Activated CD4-positive, alpha-beta memory T cell treated with anti-CD3 and anti-CD28 coated beads, Interleukin-2, amount 10 ng/mL, durations not matched to agents 7 days and 5 days (primary cell): Measurements from ENCODE around the gene CEMIP2. TPM values are rescaled to one million over a fixed set of nuclear protein-coding genes. Genes with fewer than 3 reads are reported as not detected.

Source experiments
- CTCF ChIA-PET: fragments of 350-600 bp; sonication (Branson Sonifier 250); formaldehyde crosslinking; loops from one replicate; lab custom pipeline; 2021; ENCODE audit warnings: antibody characterized with exemption, inconsistent platforms; lab: Charles Lee
- POLR2A ChIA-PET: fragments of 350-600 bp; sonication (Branson Sonifier 250); formaldehyde crosslinking; loops from one replicate; lab custom pipeline; 2021; ENCODE audit warnings: antibody characterized with exemption; lab: Charles Lee
- DNase-seq: peaks from one replicate; pipeline ENCODE4 v3.0.0-alpha.2; 2020
- H3K27ac Mint-ChIP-seq: one replicate; pipeline ENCODE4 v1.8.0; 2021; ENCODE audit warnings: mild to moderate bottlenecking, mixed read lengths
- H3K27me3 Mint-ChIP-seq: one replicate; pipeline ENCODE4 v1.8.0; 2021; ENCODE audit warnings: mixed read lengths
- H3K36me3 Mint-ChIP-seq: one replicate; pipeline ENCODE4 v1.8.0; 2021; ENCODE audit warnings: low read depth, mixed read lengths
- H3K4me1 Mint-ChIP-seq: one replicate; pipeline ENCODE4 v1.8.0; 2021; ENCODE audit warnings: mixed read lengths
- H3K4me3 Mint-ChIP-seq: one replicate; pipeline ENCODE4 v1.8.0; 2021; ENCODE audit warnings: mild to moderate bottlenecking, mixed read lengths
- H3K9me3 Mint-ChIP-seq: one replicate; pipeline ENCODE4 v1.8.0; 2021; ENCODE audit warnings: mixed read lengths
- total RNA-seq, 2 experiments: library from RNA; stranded (reverse); gene quantifications; one replicate each; pipeline ENCODE4 v1.2.3, GENCODE V29; 2021

The CEMIP2 gene
- total RNA-seq, 2 experiments from 2014 or later, result 137 to 140 TPM

- DNase-seq, result no peak
- peak overlapping the region; percentile 30 for H3K27ac Mint-ChIP-seq
- H3K4me1 Mint-ChIP-seq, result peaks cover 77% of the 10 kb centered on the region
- CTCF ChIA-PET, result no interaction called here
- H3K9me3 Mint-ChIP-seq, result no peaks in the 10 kb centered on the region
- no peak overlapping the region for H3K4me3 Mint-ChIP-seq
- POLR2A ChIA-PET, result interaction anchor here (0.9 to 1.2 kb wide), 2 partner anchors 9 to 74 kb away, joined by 3 to 5 read pairs; partner anchors contain the start of gene CEMIP2
- no peaks in the 10 kb centered on the region for H3K27me3 Mint-ChIP-seq
- H3K36me3 Mint-ChIP-seq, result peaks cover 59% of the 10 kb centered on the region
Observed at GRCh38 chr9:71758785-71759184, 9.5 kb downstream of the CEMIP2 start.

- Mint-ChIP-seq H3K27me3 (no peaks in the 10 kb centered on the region), H3K36me3 (peaks cover 59% of the 10 kb centered on the region), H3K27ac (no peak overlapping the region), H3K4me1 (peaks cover 72% of the 10 kb centered on the region), H3K4me3 (no peak overlapping the region), H3K9me3 (no peaks in the 10 kb centered on the region)
- POLR2A ChIA-PET, result interaction anchor here (0.9 to 1.8 kb wide), 2 partner anchors 9 to 73 kb away, joined by 3 to 10 read pairs; no protein-coding TSS in a partner anchor
- CTCF ChIA-PET, result interaction anchor here (1.4 kb wide), 1 partner anchor 154 kb away, joined by 3 read pairs; no protein-coding TSS in a partner anchor
- DNase-seq, result no peak
Observed at GRCh38 chr9:71758277-71758676, 10.0 kb downstream of the CEMIP2 start.

GRCh38 chr9:71756753-71757152 is 11.6 kb downstream of the CEMIP2 start:
- no peaks in the 10 kb centered on the region for H3K27me3 Mint-ChIP-seq
- H3K4me1 Mint-ChIP-seq, result peaks cover 71% of the 10 kb centered on the region
- POLR2A ChIA-PET, result interaction anchor here (1.8 kb wide), 1 partner anchor 10 kb away, joined by 10 read pairs; no protein-coding TSS in a partner anchor
- H3K36me3 Mint-ChIP-seq, result peaks cover 52% of the 10 kb centered on the region
- DNase-seq, result no peak
- no peaks in the 10 kb centered on the region for H3K9me3 Mint-ChIP-seq
- CTCF ChIA-PET, result no interaction called here
- no peak overlapping the region for H3K27ac Mint-ChIP-seq
- H3K4me3 Mint-ChIP-seq, result no peak overlapping the region

- Mint-ChIP-seq H3K4me1 (peaks cover 68% of the 10 kb centered on the region), H3K36me3 (peaks cover 48% of the 10 kb centered on the region), H3K9me3 (no peaks in the 10 kb centered on the region), H3K27me3 (no peaks in the 10 kb centered on the region), H3K27ac (no peak overlapping the region), H3K4me3 (no peak overlapping the region)
- POLR2A ChIA-PET, result interaction anchor here (1.7 kb wide), 1 partner anchor 12 kb away, joined by 6 read pairs; no protein-coding TSS in a partner anchor
- DNase-seq, result no peak
- CTCF ChIA-PET, result interaction anchor here (0.7 to 1.7 kb wide), 3 partner anchors 39 to 516 kb away, joined by 3 to 4 read pairs (median 4); no protein-coding TSS in a partner anchor
Observed at GRCh38 chr9:71755869-71756268, 12.4 kb downstream of the CEMIP2 start.

GRCh38 chr9:71755230-71755629 is 13.1 kb downstream of the CEMIP2 start:
- peaks cover 63% of the 10 kb centered on the region for H3K4me1 Mint-ChIP-seq
- H3K9me3 Mint-ChIP-seq, result no peaks in the 10 kb centered on the region
- H3K27me3 Mint-ChIP-seq, result no peaks in the 10 kb centered on the region
- H3K36me3 Mint-ChIP-seq, result peaks cover 47% of the 10 kb centered on the region
- H3K27ac Mint-ChIP-seq, result no peak overlapping the region
- ChIA-PET POLR2A (interaction anchor here (1.7 kb wide), 1 partner anchor 12 kb away, joined by 6 read pairs; no protein-coding TSS in a partner anchor), CTCF (interaction anchor here (0.7 to 1.7 kb wide), 5 partner anchors 38 to 517 kb away, joined by 3 to 6 read pairs (median 4); no protein-coding TSS in a partner anchor)
- DNase-seq, result no peak
- no peak overlapping the region for H3K4me3 Mint-ChIP-seq

GRCh38 chr9:71754151-71754550 is 14.2 kb downstream of the CEMIP2 start:
- ChIA-PET POLR2A (interaction anchor here (1.7 kb wide), 1 partner anchor 13 kb away, joined by 6 read pairs; no protein-coding TSS in a partner anchor), CTCF (interaction anchor here (1.1 to 1.7 kb wide), 2 partner anchors 29 to 37 kb away, joined by 3 to 4 read pairs; no protein-coding TSS in a partner anchor)
- Mint-ChIP-seq H3K27ac (no peak overlapping the region), H3K4me3 (no peak overlapping the region), H3K27me3 (no peaks in the 10 kb centered on the region), H3K36me3 (peaks cover 50% of the 10 kb centered on the region), H3K4me1 (peaks cover 61% of the 10 kb centered on the region), H3K9me3 (no peaks in the 10 kb centered on the region)
- no peak for DNase-seq

GRCh38 chr9:71752928-71753327 is 15.4 kb downstream of the CEMIP2 start:
- no peak overlapping the region for H3K4me3 Mint-ChIP-seq
- CTCF ChIA-PET, result interaction anchor here (0.6 kb wide), 1 partner anchor 174 kb away, joined by 3 read pairs; no protein-coding TSS in a partner anchor

GRCh38 chr9:71752352-71752751 is 16.0 kb downstream of the CEMIP2 start:
- ChIA-PET CTCF (no interaction called here), POLR2A (no interaction called here)
- H3K36me3 Mint-ChIP-seq, result peaks cover 56% of the 10 kb centered on the region
- H3K27me3 Mint-ChIP-seq, result no peaks in the 10 kb centered on the region
- no peak overlapping the region for H3K4me3 Mint-ChIP-seq
- no peak overlapping the region for H3K27ac Mint-ChIP-seq
- H3K9me3 Mint-ChIP-seq, result no peaks in the 10 kb centered on the region
- no peak for DNase-seq
- H3K4me1 Mint-ChIP-seq, result peaks cover 52% of the 10 kb centered on the region

More at GRCh38 chr9:71752928-71753327, 15.4 kb downstream of the CEMIP2 start:
- POLR2A ChIA-PET, result no interaction called here
- H3K9me3 Mint-ChIP-seq, result no peaks in the 10 kb centered on the region
- H3K27ac Mint-ChIP-seq, result no peak overlapping the region
- H3K27me3 Mint-ChIP-seq, result no peaks in the 10 kb centered on the region
- peaks cover 51% of the 10 kb centered on the region for H3K36me3 Mint-ChIP-seq
- H3K4me1 Mint-ChIP-seq, result peaks cover 57% of the 10 kb centered on the region
- DNase-seq, result no peak

- CTCF ChIA-PET, result interaction anchor here (1.0 kb wide), 1 partner anchor 278 kb away, joined by 5 read pairs; no protein-coding TSS in a partner anchor
- H3K27me3 Mint-ChIP-seq, result no peaks in the 10 kb centered on the region
- no peak overlapping the region for H3K4me3 Mint-ChIP-seq
- peak overlapping the region; percentile 13 for H3K27ac Mint-ChIP-seq
- H3K36me3 Mint-ChIP-seq, result peaks cover 70% of the 10 kb centered on the region
- POLR2A ChIA-PET, result interaction anchor here (2.3 kb wide), 1 partner anchor 19 kb away, joined by 9 read pairs; no protein-coding TSS in a partner anchor
- no peaks in the 10 kb centered on the region for H3K9me3 Mint-ChIP-seq
- DNase-seq, result no peak
- peaks cover 29% of the 10 kb centered on the region for H3K4me1 Mint-ChIP-seq
Observed at GRCh38 chr9:71748280-71748743, 20.0 kb downstream of the CEMIP2 start.

- no peak for DNase-seq
- Mint-ChIP-seq H3K4me3 (no peak overlapping the region), H3K4me1 (peaks cover 22% of the 10 kb centered on the region), H3K36me3 (peaks cover 67% of the 10 kb centered on the region), H3K27me3 (no peaks in the 10 kb centered on the region), H3K27ac (no peak overlapping the region), H3K9me3 (no peaks in the 10 kb centered on the region)
- CTCF ChIA-PET, result interaction anchor here (1.0 to 1.4 kb wide), 5 partner anchors 9 to 279 kb away, joined by 3 to 5 read pairs (median 3); no protein-coding TSS in a partner anchor
- POLR2A ChIA-PET, result interaction anchor here (2.3 kb wide), 1 partner anchor 19 kb away, joined by 9 read pairs; no protein-coding TSS in a partner anchor
Observed at GRCh38 chr9:71747576-71747975, 20.7 kb downstream of the CEMIP2 start.

- Mint-ChIP-seq H3K27me3 (no peaks in the 10 kb centered on the region), H3K27ac (no peak overlapping the region), H3K9me3 (no peaks in the 10 kb centered on the region), H3K4me3 (no peak overlapping the region), H3K36me3 (peaks cover 74% of the 10 kb centered on the region), H3K4me1 (peaks cover 19% of the 10 kb centered on the region)
- CTCF ChIA-PET, result interaction anchor here (1.2 to 1.5 kb wide), 4 partner anchors 9 to 142 kb away, joined by 3 to 5 read pairs (median 3); no protein-coding TSS in a partner anchor
- no peak for DNase-seq
- POLR2A ChIA-PET, result interaction anchor here (2.3 kb wide), 1 partner anchor 20 kb away, joined by 9 read pairs; no protein-coding TSS in a partner anchor
Observed at GRCh38 chr9:71746758-71747125, 21.6 kb downstream of the CEMIP2 start.

- peaks cover 74% of the 10 kb centered on the region for H3K36me3 Mint-ChIP-seq
- peaks cover 16% of the 10 kb centered on the region for H3K4me1 Mint-ChIP-seq
- ChIA-PET POLR2A (interaction anchor here (2.3 kb wide), 1 partner anchor 21 kb away, joined by 9 read pairs; no protein-coding TSS in a partner anchor), CTCF (interaction anchor here (1.4 to 1.5 kb wide), 2 partner anchors 29 to 118 kb away, joined by 3 to 5 read pairs; no protein-coding TSS in a partner anchor)
- no peak for DNase-seq
- no peaks in the 10 kb centered on the region for H3K27me3 Mint-ChIP-seq
- no peaks in the 10 kb centered on the region for H3K9me3 Mint-ChIP-seq
- H3K27ac Mint-ChIP-seq, result no peak overlapping the region
- no peak overlapping the region for H3K4me3 Mint-ChIP-seq
Observed at GRCh38 chr9:71746023-71746757, 22.1 kb downstream of the CEMIP2 start.
